B cell (primary cell): ENCODE data around the gene PTPRN2. TPM values are rescaled to one million over a fixed set of nuclear protein-coding genes. Genes with fewer than 3 reads are reported as not detected.

ENCODE experiments used
- ATAC-seq: fragments of 200-7000 bp; cut with Tn5 transposase; one replicate; pipeline ENCODE4 v1.10.0; 2021; ENCODE audit warnings: low read depth, mild to moderate bottlenecking, moderate number of reproducible peaks, moderate library complexity
- CTCF ChIA-PET: fragments of 350-600 bp; sonication (Branson Sonifier 250); formaldehyde crosslinking; loops from one replicate; lab custom pipeline; 2021; ENCODE audit warnings: antibody characterized with exemption, inconsistent platforms; lab: Charles Lee
- POLR2A ChIA-PET: fragments of 350-600 bp; sonication (Branson Sonifier 250); formaldehyde crosslinking; loops from one replicate; lab custom pipeline; 2021; ENCODE audit warnings: antibody characterized with exemption; lab: Charles Lee
- DNase-seq: peaks from one replicate; pipeline ENCODE4 v3.0.0; 2013
- H2AFZ ChIP-seq: 2 replicates; pipeline ENCODE4 v1.6.1; 2012; ENCODE audit warnings: mild to moderate bottlenecking, low read depth, low read length; ENCODE audit not compliant: insufficient read depth, poor library complexity, severe bottlenecking
- H3K27ac ChIP-seq, 2 donors: 1 replicate in 1 of 2; 2 replicates in 1 of 2; pipeline ENCODE4 v1.5.1; 2012 to 2013; ENCODE audit warnings: low read length in 2 of 2, mild to moderate bottlenecking in 2 of 2, moderate library complexity in 1 of 2
- H3K27me3 ChIP-seq, 4 experiments: fragments of 200-600 bp in 1 of 4; sonication (generic) in 1 of 4; replicated peaks in 1 of 4; 1 replicate in 2 of 4; 2 replicates in 2 of 4; pipeline versions ENCODE4 v1.6.1 to v1.7.0; 2013 to 2016; ENCODE audit warnings: low read length in 3 of 4, mild to moderate bottlenecking in 2 of 4, mixed read lengths in 1 of 4, moderate library complexity in 1 of 4; ENCODE audit not compliant: insufficient read depth in 4 of 4, control insufficient read depth in 3 of 4; ENCODE audit errors: control extremely low read depth in 1 of 4
- H3K36me3 ChIP-seq, 2 experiments: replicated peaks in 1 of 2; 1 replicate in 1 of 2; 2 replicates in 1 of 2; pipeline versions ENCODE4 v1.6.1 to v1.7.1; 2013; ENCODE audit warnings: low read length in 1 of 2; ENCODE audit not compliant: insufficient read depth in 2 of 2, control insufficient read depth in 1 of 2; ENCODE audit errors: control extremely low read depth in 1 of 2, extremely low read depth in 1 of 2
- H3K4me1 ChIP-seq, 2 donors: fragments of 200-600 bp in 1 of 2; sonication (generic) in 1 of 2; 1 replicate in 1 of 2; 2 replicates in 1 of 2; pipeline versions ENCODE4 v1.5.1 to v1.6.1; 2013 to 2017; ENCODE audit warnings: low read length in 2 of 2; ENCODE audit not compliant: control insufficient read depth in 2 of 2, insufficient read depth in 2 of 2
- H3K4me2 ChIP-seq: replicated peaks from 2 replicates; pipeline ENCODE3; 2012; ENCODE audit warnings: mild to moderate bottlenecking, low read depth, low read length; ENCODE audit not compliant: poor library complexity, severe bottlenecking
- H3K4me3 ChIP-seq, 5 experiments: fragments of 200-600 bp in 1 of 5; sonication (generic) in 1 of 5; 1 replicate in 3 of 5; 2 replicates in 2 of 5; pipeline versions ENCODE4 v1.5.1 to v1.7.0; 2011 to 2016; ENCODE audit warnings: low read length in 4 of 5, mild to moderate bottlenecking in 4 of 5, low read depth in 2 of 5, control low read depth in 1 of 5, moderate library complexity in 1 of 5; ENCODE audit not compliant: insufficient read depth in 1 of 5; ENCODE audit errors: control extremely low read depth in 1 of 5, extremely low read depth in 1 of 5
- H3K79me2 ChIP-seq: fragments of 200-600 bp; sonication (generic); one replicate; pipeline ENCODE4 v1.6.0; 2016; ENCODE audit warnings: low read length; ENCODE audit not compliant: control insufficient read depth, insufficient read depth
- H3K9ac ChIP-seq: fragments of 200-600 bp; sonication (generic); 2 replicates; pipeline ENCODE4 v1.6.1; 2017; ENCODE audit warnings: mild to moderate bottlenecking, low read length, moderate library complexity
- H3K9me3 ChIP-seq, 3 donors: one replicate each; pipeline versions ENCODE4 v1.6.1 to v1.7.1; 2013; ENCODE audit warnings: low read length in 2 of 3; ENCODE audit not compliant: control insufficient read depth in 2 of 3, insufficient read depth in 1 of 3; ENCODE audit errors: control extremely low read depth in 1 of 3
- H4K20me1 ChIP-seq: 2 replicates; pipeline ENCODE4 v1.6.0; 2012; ENCODE audit warnings: mild to moderate bottlenecking, low read length; ENCODE audit not compliant: insufficient read depth, control insufficient read depth, poor library complexity, severe bottlenecking
- H3K27ac Mint-ChIP-seq: one replicate; pipeline ENCODE4 v1.8.0; 2021; ENCODE audit warnings: mixed read lengths
- H3K27me3 Mint-ChIP-seq: one replicate; pipeline ENCODE4 v1.8.0; 2021; ENCODE audit warnings: mixed read lengths
- H3K4me1 Mint-ChIP-seq: one replicate; pipeline ENCODE4 v1.8.0; 2021; ENCODE audit warnings: mixed read lengths
- H3K4me3 Mint-ChIP-seq: one replicate; pipeline ENCODE4 v1.8.0; 2021; ENCODE audit warnings: mixed read lengths
- H3K9me3 Mint-ChIP-seq: one replicate; pipeline ENCODE4 v1.8.0; 2022; ENCODE audit warnings: mixed read lengths; ENCODE audit not compliant: insufficient read depth
- EZH2 ChIP-seq: IDR thresholded peaks from 2 replicates; pipeline ENCODE4 v1.6.1; 2012; ENCODE audit warnings: borderline replicate concordance, low read depth, mild to moderate bottlenecking, moderate library complexity, low read length; ENCODE audit not compliant: insufficient read depth, poor library complexity, severe bottlenecking
- WGBS: methylation state at CpG from one replicate; pipeline ENCODE4 v1.1.5; 2013; ENCODE audit warnings: missing lambda C conversion rate; ENCODE audit not compliant: insufficient coverage; 5-methylcytosine and 5-hydroxymethylcytosine counted together
- intact Hi-C: fragments of 100-400 bp; cut with micrococcal nuclease; formaldehyde crosslinking; loops from one replicate; pipeline ENCODE4 v1.10.0; 2022
- polyA plus RNA-seq: library from polyadenylated mRNA; depleted of rRNA; stranded (reverse); fragments of >200 nt; gene quantifications from 2 replicates; pipeline ENCODE4 v1.2.3, GENCODE V29; 2012
- total RNA-seq, 2 donors: library from RNA; stranded (reverse); fragments of 120-200 nt in 1 of 2; gene quantifications; 1 replicate in 1 of 2; 2 replicates in 1 of 2; pipeline versions ENCODE4 v1.2.3 to v1.2.4, GENCODE V29; 2013 to 2022
- TF ChIP-seq, protein P1 (sequence below): fragments of 200-600 bp; IDR thresholded peaks from one replicate; pipeline ENCODE4 v1.8.0; 2022; ENCODE audit warnings: antibody characterized with exemption, mild to moderate bottlenecking

PTPRN2 gene
- total and polyA plus RNA-seq, 2 donors (not counting 1 experiment from before 2014, with no cell fraction given) = 2.0 to 5.0 TPM

DNA sequence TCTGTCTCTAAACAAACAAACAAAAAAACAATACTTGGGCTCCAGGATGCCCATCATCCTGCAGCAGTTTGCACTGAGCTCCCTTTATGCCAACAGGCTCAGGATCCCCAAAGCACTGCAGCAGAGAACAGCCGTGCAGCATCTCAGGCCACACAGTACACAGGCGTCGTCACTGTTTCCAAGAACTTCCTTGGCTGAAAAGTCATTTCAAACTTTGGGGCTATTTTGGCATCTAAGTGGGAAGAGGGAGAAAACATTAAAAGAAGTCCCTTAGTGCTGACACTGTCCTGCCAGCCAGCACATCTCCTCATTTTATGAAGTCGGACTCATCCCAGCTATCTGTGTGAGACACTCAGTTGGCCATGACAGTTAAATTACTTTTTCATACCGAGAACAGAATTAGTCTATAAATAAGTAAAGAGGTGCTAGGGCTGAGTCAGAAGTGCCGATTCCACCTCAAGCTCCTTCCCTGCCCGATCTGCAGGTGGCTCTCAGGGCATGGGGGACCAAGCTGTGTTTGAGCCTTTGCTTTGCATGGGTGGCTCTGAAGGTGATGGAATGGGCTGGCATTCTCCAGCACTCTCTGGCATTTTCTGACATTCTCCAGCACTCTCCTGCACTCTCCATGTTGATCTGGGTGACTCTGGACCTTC, 68.5 kb downstream of the PTPRN2 start:
- Histone ChIP-seq H3K27ac (no peak overlapping the region), H2AFZ (no peak overlapping the region), H3K4me2 (no peak overlapping the region), H3K36me3 (no peaks in the 10 kb centered on the region), H3K4me3 (no peak overlapping the region), H3K27me3 (no peaks in the 10 kb centered on the region), H4K20me1 (no peaks in the 10 kb centered on the region), H3K4me1 (no peaks in the 10 kb centered on the region), H3K9me3 (peaks cover 0 to 22% (median 2%) of the 10 kb centered on the region in 3 donors), H3K9ac (no peak overlapping the region), H3K79me2 (no peaks in the 10 kb centered on the region)
- Mint-ChIP-seq H3K4me1 (no peaks in the 10 kb centered on the region), H3K27me3 (peaks cover 11% of the 10 kb centered on the region), H3K9me3 (peaks cover 2% of the 10 kb centered on the region), H3K4me3 (no peak overlapping the region), H3K27ac (no peak overlapping the region)
- ATAC-seq = no peak
- 70% methylated on average over 2 of the region's 7 CpGs for WGBS
- TF ChIP-seq EZH2 = no peak
- TF ChIP-seq, protein P1, sequence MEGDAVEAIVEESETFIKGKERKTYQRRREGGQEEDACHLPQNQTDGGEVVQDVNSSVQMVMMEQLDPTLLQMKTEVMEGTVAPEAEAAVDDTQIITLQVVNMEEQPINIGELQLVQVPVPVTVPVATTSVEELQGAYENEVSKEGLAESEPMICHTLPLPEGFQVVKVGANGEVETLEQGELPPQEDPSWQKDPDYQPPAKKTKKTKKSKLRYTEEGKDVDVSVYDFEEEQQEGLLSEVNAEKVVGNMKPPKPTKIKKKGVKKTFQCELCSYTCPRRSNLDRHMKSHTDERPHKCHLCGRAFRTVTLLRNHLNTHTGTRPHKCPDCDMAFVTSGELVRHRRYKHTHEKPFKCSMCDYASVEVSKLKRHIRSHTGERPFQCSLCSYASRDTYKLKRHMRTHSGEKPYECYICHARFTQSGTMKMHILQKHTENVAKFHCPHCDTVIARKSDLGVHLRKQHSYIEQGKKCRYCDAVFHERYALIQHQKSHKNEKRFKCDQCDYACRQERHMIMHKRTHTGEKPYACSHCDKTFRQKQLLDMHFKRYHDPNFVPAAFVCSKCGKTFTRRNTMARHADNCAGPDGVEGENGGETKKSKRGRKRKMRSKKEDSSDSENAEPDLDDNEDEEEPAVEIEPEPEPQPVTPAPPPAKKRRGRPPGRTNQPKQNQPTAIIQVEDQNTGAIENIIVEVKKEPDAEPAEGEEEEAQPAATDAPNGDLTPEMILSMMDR = no peak
- CTCF ChIA-PET = no interaction called here
- intact Hi-C loops = no loop called here
- POLR2A ChIA-PET = no interaction called here
- no peak for DNase-seq

DNA sequence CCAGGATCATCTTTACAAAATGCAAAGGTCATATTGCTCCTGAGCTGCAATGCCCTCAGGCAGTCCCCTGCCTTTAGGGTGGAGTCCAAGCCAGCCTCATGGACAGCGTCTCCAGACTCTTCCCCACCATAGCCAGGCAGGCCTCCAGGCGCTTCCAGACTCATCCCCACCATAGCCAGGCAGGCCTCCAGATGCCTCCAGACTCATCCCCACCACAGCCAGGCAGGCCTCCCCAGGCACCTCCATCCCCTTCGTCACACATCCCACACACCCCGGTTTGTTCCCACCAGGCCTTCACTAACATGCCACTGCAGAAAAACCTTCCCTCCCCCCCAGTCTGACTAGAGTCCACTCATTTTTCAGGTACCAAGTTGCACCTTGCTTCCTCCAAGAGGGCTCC, 70.1 kb downstream of the PTPRN2 start:
- ATAC-seq (no peak), DNase-seq (no peak)
- no peak for TF ChIP-seq EZH2
- TF ChIP-seq, protein P1 = no peak
- Histone ChIP-seq H3K79me2 (no peaks in the 10 kb centered on the region), H3K9me3 (peaks cover 1 to 19% (median 2%) of the 10 kb centered on the region in 3 donors), H3K4me3 (no peak overlapping the region), H3K4me2 (no peak overlapping the region), H3K27me3 (no peaks in the 10 kb centered on the region), H3K27ac (no peak overlapping the region), H3K36me3 (no peaks in the 10 kb centered on the region), H3K4me1 (no peaks in the 10 kb centered on the region), H4K20me1 (no peaks in the 10 kb centered on the region), H2AFZ (no peak overlapping the region), H3K9ac (no peak overlapping the region)
- WGBS = 91% methylated on average over 4 of the region's 4 CpGs
- ChIA-PET POLR2A (no interaction called here), CTCF (no interaction called here)
- Mint-ChIP-seq H3K27ac (no peak overlapping the region), H3K4me3 (no peak overlapping the region), H3K27me3 (peaks cover 11% of the 10 kb centered on the region), H3K9me3 (peaks cover 4% of the 10 kb centered on the region), H3K4me1 (no peaks in the 10 kb centered on the region)
- intact Hi-C loops = no loop called here
